ENCODE data around the gene SHISA5.

The SHISA5 gene

GRCh38 chr3:48420561-48420960 is 83.4 kb downstream of the SHISA5 start:
- no peak for TF ChIP-seq POLR2AphosphoS5 (IDR thresholded peaks at IDR 0.05; ENCODE audit: low read depth)
- TF ChIP-seq, protein P1, sequence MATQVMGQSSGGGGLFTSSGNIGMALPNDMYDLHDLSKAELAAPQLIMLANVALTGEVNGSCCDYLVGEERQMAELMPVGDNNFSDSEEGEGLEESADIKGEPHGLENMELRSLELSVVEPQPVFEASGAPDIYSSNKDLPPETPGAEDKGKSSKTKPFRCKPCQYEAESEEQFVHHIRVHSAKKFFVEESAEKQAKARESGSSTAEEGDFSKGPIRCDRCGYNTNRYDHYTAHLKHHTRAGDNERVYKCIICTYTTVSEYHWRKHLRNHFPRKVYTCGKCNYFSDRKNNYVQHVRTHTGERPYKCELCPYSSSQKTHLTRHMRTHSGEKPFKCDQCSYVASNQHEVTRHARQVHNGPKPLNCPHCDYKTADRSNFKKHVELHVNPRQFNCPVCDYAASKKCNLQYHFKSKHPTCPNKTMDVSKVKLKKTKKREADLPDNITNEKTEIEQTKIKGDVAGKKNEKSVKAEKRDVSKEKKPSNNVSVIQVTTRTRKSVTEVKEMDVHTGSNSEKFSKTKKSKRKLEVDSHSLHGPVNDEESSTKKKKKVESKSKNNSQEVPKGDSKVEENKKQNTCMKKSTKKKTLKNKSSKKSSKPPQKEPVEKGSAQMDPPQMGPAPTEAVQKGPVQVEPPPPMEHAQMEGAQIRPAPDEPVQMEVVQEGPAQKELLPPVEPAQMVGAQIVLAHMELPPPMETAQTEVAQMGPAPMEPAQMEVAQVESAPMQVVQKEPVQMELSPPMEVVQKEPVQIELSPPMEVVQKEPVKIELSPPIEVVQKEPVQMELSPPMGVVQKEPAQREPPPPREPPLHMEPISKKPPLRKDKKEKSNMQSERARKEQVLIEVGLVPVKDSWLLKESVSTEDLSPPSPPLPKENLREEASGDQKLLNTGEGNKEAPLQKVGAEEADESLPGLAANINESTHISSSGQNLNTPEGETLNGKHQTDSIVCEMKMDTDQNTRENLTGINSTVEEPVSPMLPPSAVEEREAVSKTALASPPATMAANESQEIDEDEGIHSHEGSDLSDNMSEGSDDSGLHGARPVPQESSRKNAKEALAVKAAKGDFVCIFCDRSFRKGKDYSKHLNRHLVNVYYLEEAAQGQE (IDR thresholded peaks at IDR 0.05; ENCODE audit: insufficient replicate concordance, low read depth): no peak
- no peak for TF ChIP-seq GABPA (IDR thresholded peaks at IDR 0.05; ENCODE audit: low read depth)
- Histone ChIP-seq H3K4me3 (replicated peaks; ENCODE audit: insufficient read depth, low read length) (no peak overlapping the region), H3K27me3 (ENCODE audit: insufficient read depth, poor library complexity, severe bottlenecking) (no peaks in the 10 kb centered on the region), H3K27ac (replicated peaks) (no peak overlapping the region)
- DNase-seq (ENCODE audit: low read depth in 1 of 2, low spot score in 1 of 2): no peak

GRCh38 chr3:48419597-48419996 is 84.4 kb downstream of the SHISA5 start:
- TF ChIP-seq, protein P1 (IDR thresholded peaks at IDR 0.05; ENCODE audit: insufficient replicate concordance, low read depth): no peak
- no peak for TF ChIP-seq GABPA (IDR thresholded peaks at IDR 0.05; ENCODE audit: low read depth)
- no peak for TF ChIP-seq POLR2AphosphoS5 (IDR thresholded peaks at IDR 0.05; ENCODE audit: low read depth)
- no peak for TF ChIP-seq SPI1 (IDR thresholded peaks at IDR 0.05; ENCODE audit: borderline replicate concordance, low read depth)
- TF ChIP-seq, protein P2, sequence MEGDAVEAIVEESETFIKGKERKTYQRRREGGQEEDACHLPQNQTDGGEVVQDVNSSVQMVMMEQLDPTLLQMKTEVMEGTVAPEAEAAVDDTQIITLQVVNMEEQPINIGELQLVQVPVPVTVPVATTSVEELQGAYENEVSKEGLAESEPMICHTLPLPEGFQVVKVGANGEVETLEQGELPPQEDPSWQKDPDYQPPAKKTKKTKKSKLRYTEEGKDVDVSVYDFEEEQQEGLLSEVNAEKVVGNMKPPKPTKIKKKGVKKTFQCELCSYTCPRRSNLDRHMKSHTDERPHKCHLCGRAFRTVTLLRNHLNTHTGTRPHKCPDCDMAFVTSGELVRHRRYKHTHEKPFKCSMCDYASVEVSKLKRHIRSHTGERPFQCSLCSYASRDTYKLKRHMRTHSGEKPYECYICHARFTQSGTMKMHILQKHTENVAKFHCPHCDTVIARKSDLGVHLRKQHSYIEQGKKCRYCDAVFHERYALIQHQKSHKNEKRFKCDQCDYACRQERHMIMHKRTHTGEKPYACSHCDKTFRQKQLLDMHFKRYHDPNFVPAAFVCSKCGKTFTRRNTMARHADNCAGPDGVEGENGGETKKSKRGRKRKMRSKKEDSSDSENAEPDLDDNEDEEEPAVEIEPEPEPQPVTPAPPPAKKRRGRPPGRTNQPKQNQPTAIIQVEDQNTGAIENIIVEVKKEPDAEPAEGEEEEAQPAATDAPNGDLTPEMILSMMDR (IDR thresholded peaks at IDR 0.05; ENCODE audit: insufficient read depth, low read length): no peak
- H3K27ac ChIP-seq (replicated peaks): no peak overlapping the region
- no peak overlapping the region for H3K4me3 ChIP-seq (replicated peaks; ENCODE audit: insufficient read depth, low read length)
- no peak for DNase-seq (ENCODE audit: low read depth in 1 of 2, low spot score in 1 of 2)
- H3K27me3 ChIP-seq (ENCODE audit: insufficient read depth, poor library complexity, severe bottlenecking): no peaks in the 10 kb centered on the region

DNA sequence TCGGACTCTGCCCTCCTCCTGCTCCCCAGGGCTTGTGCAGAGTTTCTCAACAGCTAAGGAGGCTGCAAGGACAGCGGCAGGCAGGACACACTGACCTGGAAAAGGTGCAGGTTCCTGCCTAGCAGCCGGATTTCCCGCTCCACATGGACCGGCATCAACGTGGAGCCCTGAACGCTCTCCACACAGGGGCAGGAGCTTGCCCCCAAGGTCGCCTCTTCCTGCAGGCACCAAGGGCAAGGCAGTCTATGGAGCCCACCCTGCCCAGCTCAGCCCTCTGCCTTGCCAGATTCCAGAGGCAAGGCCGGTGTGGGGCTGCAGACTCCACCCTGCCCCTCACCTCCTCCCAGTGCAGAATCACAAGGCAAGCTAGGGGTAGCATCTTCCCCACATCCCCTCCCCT is 84.8 kb downstream of the SHISA5 start:
- TF ChIP-seq, protein P1 (IDR thresholded peaks at IDR 0.05; ENCODE audit: insufficient replicate concordance, low read depth): no peak
- TF ChIP-seq POLR2AphosphoS5 (IDR thresholded peaks at IDR 0.05; ENCODE audit: low read depth): no peak
- TF ChIP-seq, protein P2 (IDR thresholded peaks at IDR 0.05; ENCODE audit: insufficient read depth, low read length): no peak
- no peak for TF ChIP-seq SPI1 (IDR thresholded peaks at IDR 0.05; ENCODE audit: borderline replicate concordance, low read depth)
- no peak for TF ChIP-seq GABPA (IDR thresholded peaks at IDR 0.05; ENCODE audit: low read depth)
- Histone ChIP-seq H3K27me3 (ENCODE audit: insufficient read depth, poor library complexity, severe bottlenecking) (no peaks in the 10 kb centered on the region), H3K27ac (replicated peaks) (no peak overlapping the region), H3K4me3 (replicated peaks; ENCODE audit: insufficient read depth, low read length) (no peak overlapping the region)
- DNase-seq (ENCODE audit: low read depth in 1 of 2, low spot score in 1 of 2): no peak
